Stomach (tissue), 4 donors: Measurements from ENCODE around the gene HOXC12.

ENCODE experiments used
- CTCF ChIP-seq, 7 experiments: fragments of 450-650 bp in 4 of 7; fragments of 200-600 bp in 3 of 7; sonication (generic) in 3 of 7; IDR thresholded peaks; one replicate each; pipeline ENCODE4 v1.5.1; 2016 to 2019; ENCODE audit warnings: antibody characterized with exemption in 7 of 7, control low read depth in 2 of 7, mild to moderate bottlenecking in 1 of 7
- POLR2A ChIP-seq, 4 donors: fragments of 450-650 bp; IDR thresholded peaks; one replicate each; pipeline ENCODE4 v1.6.1; 2016; ENCODE audit warnings: antibody characterized with exemption in 4 of 4, control low read depth in 2 of 4, mild to moderate bottlenecking in 1 of 4, moderate library complexity in 1 of 4
- POLR2AphosphoS5 ChIP-seq, 3 donors: sonication (generic); formaldehyde crosslinking; IDR thresholded peaks; one replicate each; pipeline ENCODE4 v1.6.1; 2016; ENCODE audit warnings: antibody characterized with exemption in 3 of 3

DNA sequence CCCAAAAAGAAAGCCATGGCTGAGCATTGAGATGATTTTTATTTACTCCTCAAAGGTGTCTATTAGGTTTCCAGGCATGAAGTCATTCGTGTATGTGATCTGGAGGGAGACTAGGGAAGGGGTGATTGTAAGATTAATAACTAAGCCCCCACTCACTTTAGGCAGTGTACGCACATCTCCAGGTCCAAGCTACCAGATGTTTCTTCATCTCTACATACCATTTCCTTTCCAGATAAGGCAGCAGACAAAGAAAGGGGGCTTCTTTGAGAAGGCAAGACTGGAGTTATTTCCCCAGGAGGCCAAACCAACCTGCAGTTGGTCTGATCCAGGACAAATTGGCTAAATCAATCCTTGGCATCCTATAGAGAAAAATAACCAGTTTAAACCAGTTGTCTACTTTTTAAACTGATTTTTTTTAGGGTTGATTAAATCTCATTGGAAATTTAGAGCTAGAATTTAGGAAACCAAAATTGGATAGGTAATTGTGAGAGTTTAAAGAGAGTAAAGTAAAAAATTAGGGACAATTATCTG lies 12.2 kb upstream of the HOXC12 start:
- TF ChIP-seq POLR2A (IDR thresholded peaks at IDR 0.05) (no peak), POLR2AphosphoS5 (IDR thresholded peaks at IDR 0.05) (no peak), CTCF (IDR thresholded peaks at IDR 0.05) (no peak)
